Neuronal stem cell (in vitro differentiated cells): ENCODE data around the gene SV2C.

Experiments
- DNase-seq: peaks from one replicate; pipeline ENCODE4 v3.0.0-alpha.2; 2013; ENCODE audit warnings: low spot score
- H2AFZ ChIP-seq: one replicate; pipeline ENCODE4 v1.6.1; 2013; ENCODE audit warnings: mild to moderate bottlenecking, low read length, inconsistent platforms
- H2AK5ac ChIP-seq: 2 replicates; pipeline ENCODE4 v1.6.1; 2013; ENCODE audit warnings: low read depth, mild to moderate bottlenecking, inconsistent platforms, low read length, moderate library complexity, mixed read lengths
- H2BK120ac ChIP-seq: 2 replicates; pipeline ENCODE4 v1.6.1; 2013; ENCODE audit warnings: low read depth, mild to moderate bottlenecking, inconsistent platforms, low read length, moderate library complexity, mixed read lengths
- H2BK12ac ChIP-seq: one replicate; pipeline ENCODE4 v1.6.1; 2013; ENCODE audit warnings: low read length, inconsistent platforms
- H2BK15ac ChIP-seq: 2 replicates; pipeline ENCODE4 v1.6.1; 2013; ENCODE audit warnings: mild to moderate bottlenecking, low read length, inconsistent platforms, mixed read lengths
- H2BK5ac ChIP-seq: one replicate; pipeline ENCODE4 v1.6.1; 2013; ENCODE audit warnings: inconsistent platforms, mild to moderate bottlenecking, low read length, moderate library complexity
- H3K14ac ChIP-seq: one replicate; pipeline ENCODE4 v1.6.1; 2013; ENCODE audit warnings: low read length, inconsistent platforms
- H3K18ac ChIP-seq: 2 replicates; pipeline ENCODE4 v1.6.1; 2013; ENCODE audit warnings: low read length, inconsistent platforms
- H3K23ac ChIP-seq: 2 replicates; pipeline ENCODE4 v1.6.1; 2013; ENCODE audit warnings: low read depth, mild to moderate bottlenecking, mixed read lengths, low read length, inconsistent platforms; ENCODE audit not compliant: poor library complexity
- H3K27ac ChIP-seq: replicated peaks from 3 replicates; pipeline ENCODE4 v1.5.1; 2013; ENCODE audit warnings: low read length, inconsistent platforms
- H3K27me3 ChIP-seq, 3 experiments: 2 replicates each; pipeline ENCODE4 v1.6.1; 2013; ENCODE audit warnings: low read length in 3 of 3, mild to moderate bottlenecking in 2 of 3, inconsistent platforms in 1 of 3, low read depth in 1 of 3, mixed read lengths in 1 of 3, moderate library complexity in 1 of 3; ENCODE audit not compliant: control insufficient read depth in 3 of 3, insufficient read depth in 3 of 3
- H3K36me3 ChIP-seq, 2 donors: replicated peaks in 1 of 2; 2 replicates each; pipeline ENCODE4 v1.6.1; 2013; ENCODE audit warnings: low read length in 2 of 2; ENCODE audit not compliant: control insufficient read depth in 2 of 2, insufficient read depth in 2 of 2
- H3K4ac ChIP-seq: 2 replicates; pipeline ENCODE4 v1.6.1; 2013; ENCODE audit warnings: inconsistent platforms, mild to moderate bottlenecking, low read length, moderate library complexity
- H3K4me1 ChIP-seq, 2 donors: 1 replicate in 1 of 2; 2 replicates in 1 of 2; pipeline ENCODE4 v1.6.1; 2013; ENCODE audit warnings: low read length in 2 of 2, low read depth in 1 of 2; ENCODE audit not compliant: control insufficient read depth in 2 of 2, insufficient read depth in 1 of 2
- H3K4me2 ChIP-seq: one replicate; pipeline ENCODE4 v1.6.1; 2013; ENCODE audit warnings: mild to moderate bottlenecking, low read length, inconsistent platforms; ENCODE audit not compliant: insufficient read depth, poor library complexity, severe bottlenecking
- H3K4me3 ChIP-seq, 2 donors: 2 replicates each; pipeline ENCODE4 v1.5.1; 2013; ENCODE audit warnings: low read length in 2 of 2, mild to moderate bottlenecking in 2 of 2, inconsistent platforms in 1 of 2, moderate library complexity in 1 of 2
- H3K79me1 ChIP-seq: one replicate; pipeline ENCODE4 v1.6.1; 2013; ENCODE audit warnings: low read depth, mild to moderate bottlenecking, inconsistent platforms, low read length, moderate library complexity
- H3K9ac ChIP-seq: one replicate; pipeline ENCODE4 v1.6.1; 2013; ENCODE audit warnings: mild to moderate bottlenecking, low read depth, low read length, inconsistent platforms; ENCODE audit not compliant: poor library complexity
- H3K9me3 ChIP-seq, 2 donors: replicated peaks in 1 of 2; 2 replicates each; pipeline versions ENCODE3 to v1.6.1; 2013; ENCODE audit warnings: low read length in 2 of 2, mild to moderate bottlenecking in 2 of 2, inconsistent platforms in 1 of 2, low read depth in 1 of 2, mixed read lengths in 1 of 2, moderate library complexity in 1 of 2; ENCODE audit not compliant: control insufficient read depth in 2 of 2, insufficient read depth in 1 of 2
- H4K8ac ChIP-seq: one replicate; pipeline ENCODE4 v1.6.1; 2013; ENCODE audit warnings: low read depth, mild to moderate bottlenecking, inconsistent platforms, low read length, moderate library complexity
- H4K91ac ChIP-seq: one replicate; pipeline ENCODE4 v1.6.1; 2013; ENCODE audit warnings: low read length, low read depth, mild to moderate bottlenecking, inconsistent platforms; ENCODE audit not compliant: poor library complexity
- WGBS, 2 donors: extraction: QIAGEN DNeasy Blood & Tissue Kit; methylation state at CpG; one replicate each; pipeline ENCODE4 v1.1.7; 2013; ENCODE audit warnings: missing lambda C conversion rate in 2 of 2, mixed read lengths in 1 of 2; ENCODE audit not compliant: insufficient read length in 2 of 2, insufficient replicate concordance in 1 of 2; ENCODE audit errors: extremely low coverage in 2 of 2; 5-methylcytosine and 5-hydroxymethylcytosine counted together

The SV2C gene

DNA sequence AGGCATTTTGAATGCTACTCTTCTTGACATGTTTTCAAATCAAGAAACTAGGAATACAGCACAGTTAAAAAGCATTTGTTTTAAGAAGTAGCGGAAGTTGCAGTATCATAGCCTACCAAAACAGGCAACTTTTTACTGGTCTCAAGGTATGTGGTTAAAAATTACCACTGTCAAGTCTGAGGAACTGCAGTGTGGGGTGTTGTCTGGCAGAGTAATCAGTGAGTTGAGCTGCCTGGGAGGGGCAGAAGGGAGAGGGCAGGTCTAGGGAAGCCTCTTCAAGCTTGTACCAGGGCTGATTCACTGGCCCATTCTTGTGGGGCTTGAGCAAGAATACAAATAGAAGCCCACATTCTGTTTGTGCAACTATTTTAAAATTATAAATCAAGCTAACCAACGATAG is 42.4 kb upstream of the SV2C start:
- Histone ChIP-seq H2AK5ac (no peak overlapping the region), H3K9ac (no peak overlapping the region), H2BK15ac (no peak overlapping the region), H3K27ac (no peak overlapping the region), H2AFZ (no peak overlapping the region), H3K79me1 (no peaks in the 10 kb centered on the region), H3K27me3 (no peaks in the 10 kb centered on the region), H2BK120ac (no peak overlapping the region), H2BK5ac (no peak overlapping the region), H3K36me3 (no peaks in the 10 kb centered on the region), H3K18ac (no peak overlapping the region), H4K8ac (no peak overlapping the region), H3K4me1 (no peaks in the 10 kb centered on the region), H3K23ac (no peak overlapping the region), H3K4me2 (no peak overlapping the region), H4K91ac (no peak overlapping the region), H3K4me3 (no peak overlapping the region), H3K14ac (no peak overlapping the region), H3K4ac (no peak overlapping the region), H3K9me3 (no peaks in the 10 kb centered on the region), H2BK12ac (no peak overlapping the region)
- no peak for DNase-seq
- no CpG with 5 or more reads among the region's 2 CpGs for WGBS, 2 donors

DNA sequence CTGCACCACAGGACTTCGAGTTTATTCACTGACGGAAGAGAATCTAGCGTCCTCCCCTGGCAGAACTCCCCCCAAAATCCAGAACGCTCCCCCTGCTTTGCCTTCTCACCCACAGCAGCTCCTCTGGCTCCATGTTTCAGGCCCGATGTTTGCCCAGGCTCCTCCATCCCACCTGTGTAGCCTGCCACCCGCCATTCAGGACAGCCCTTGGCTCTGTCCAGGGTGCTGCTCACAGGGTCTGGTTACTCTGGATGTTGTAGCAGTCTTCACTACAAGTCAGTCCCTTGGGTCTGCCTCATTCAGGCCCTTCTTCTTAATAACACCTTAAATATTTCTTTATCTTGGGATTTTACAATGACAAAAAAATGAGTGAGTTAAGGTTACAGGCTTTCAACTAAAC is 41.3 kb upstream of the SV2C start:
- peak; percentile 23 for DNase-seq
- no peak overlapping the region for H3K4me3 ChIP-seq
- H3K79me1 ChIP-seq: no peaks in the 10 kb centered on the region

DNA sequence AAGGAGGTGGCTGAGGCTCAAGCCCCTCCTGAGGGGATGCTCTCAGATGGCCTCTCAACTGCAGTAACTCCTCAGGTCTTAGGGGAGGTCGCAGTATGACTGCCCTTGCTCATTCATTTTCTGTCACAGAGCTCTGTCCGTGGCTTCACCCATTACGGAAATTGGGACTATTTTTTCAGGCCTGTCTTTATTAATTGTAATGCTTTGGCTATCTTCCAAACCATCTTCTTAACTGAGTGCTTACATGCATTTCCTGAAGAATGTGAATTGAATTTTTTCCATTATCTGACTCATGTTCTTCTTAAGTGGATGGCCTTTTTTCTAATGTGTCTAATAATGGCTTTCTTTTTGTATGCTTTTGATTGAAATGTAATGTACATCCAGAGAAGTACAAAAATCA is 36.4 kb upstream of the SV2C start:
- Histone ChIP-seq H2BK120ac (no peak overlapping the region), H2AK5ac (no peak overlapping the region), H2AFZ (no peak overlapping the region), H3K4me1 (no peaks in the 10 kb centered on the region), H3K27me3 (no peaks in the 10 kb centered on the region), H3K4me3 (no peak overlapping the region), H2BK5ac (no peak overlapping the region), H2BK12ac (no peak overlapping the region), H3K4me2 (no peak overlapping the region), H3K18ac (no peak overlapping the region), H3K23ac (no peak overlapping the region), H3K4ac (no peak overlapping the region), H2BK15ac (no peak overlapping the region), H4K8ac (no peak overlapping the region), H3K14ac (no peak overlapping the region), H3K9ac (no peak overlapping the region), H3K27ac (no peak overlapping the region), H3K9me3 (no peaks in the 10 kb centered on the region), H4K91ac (no peak overlapping the region), H3K79me1 (no peaks in the 10 kb centered on the region), H3K36me3 (no peaks in the 10 kb centered on the region)
- no peak for DNase-seq
- WGBS, 2 donors: no CpG with 5 or more reads among the region's 3 CpGs

More for the DNA sequence above, 41.3 kb upstream of the SV2C start:
- H2BK12ac ChIP-seq: no peak overlapping the region
- H3K4me1 ChIP-seq: no peaks in the 10 kb centered on the region
- H3K14ac ChIP-seq: no peak overlapping the region
- H3K18ac ChIP-seq: no peak overlapping the region
- no peak overlapping the region for H2BK15ac ChIP-seq
- no peak overlapping the region for H3K23ac ChIP-seq
- no peak overlapping the region for H3K27ac ChIP-seq
- H2AK5ac ChIP-seq: no peak overlapping the region
- H2BK120ac ChIP-seq: no peak overlapping the region
- no peaks in the 10 kb centered on the region for H3K36me3 ChIP-seq
- H4K91ac ChIP-seq: no peak overlapping the region
- no peak overlapping the region for H3K4ac ChIP-seq
- H4K8ac ChIP-seq: no peak overlapping the region
- no peak overlapping the region for H3K9ac ChIP-seq
- no peak overlapping the region for H3K4me2 ChIP-seq
- no CpG with 5 or more reads among the region's 6 CpGs for WGBS, 2 donors
- no peaks in the 10 kb centered on the region for H3K27me3 ChIP-seq
- no peak overlapping the region for H2AFZ ChIP-seq
- H2BK5ac ChIP-seq: no peak overlapping the region
- H3K9me3 ChIP-seq: no peaks in the 10 kb centered on the region

DNA sequence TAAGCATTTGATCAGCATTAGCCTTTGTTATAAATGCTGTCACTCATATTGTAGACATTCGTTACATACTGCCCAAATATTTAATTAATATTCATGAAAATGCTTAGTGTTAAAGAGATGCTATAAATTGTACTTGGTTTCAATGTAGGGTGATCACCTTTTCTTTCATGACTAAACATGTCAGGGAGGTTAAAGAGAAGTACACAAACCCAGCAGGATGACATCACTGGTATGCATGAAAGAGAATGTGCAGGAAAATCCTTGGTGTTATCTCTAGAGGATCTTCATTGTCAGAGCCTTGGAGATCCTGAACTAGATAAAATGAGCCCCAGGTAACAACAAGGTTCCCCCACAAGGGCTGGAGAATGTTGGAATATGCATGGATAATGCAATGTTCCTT is 33.0 kb upstream of the SV2C start:
- no CpG with 5 or more reads among the region's 1 CpG for WGBS, 2 donors
- no peak overlapping the region for H2BK120ac ChIP-seq
- H3K79me1 ChIP-seq: no peaks in the 10 kb centered on the region
- H3K4ac ChIP-seq: no peak overlapping the region
- H2BK15ac ChIP-seq: no peak overlapping the region
- no peak for DNase-seq
- H3K27ac ChIP-seq: no peak overlapping the region
- no peak overlapping the region for H3K23ac ChIP-seq
- H2BK5ac ChIP-seq: no peak overlapping the region
- no peak overlapping the region for H2BK12ac ChIP-seq
- no peak overlapping the region for H2AFZ ChIP-seq
- no peak overlapping the region for H4K91ac ChIP-seq
- no peak overlapping the region for H3K9ac ChIP-seq
- H3K14ac ChIP-seq: no peak overlapping the region
- H3K4me2 ChIP-seq: no peak overlapping the region
- no peak overlapping the region for H3K18ac ChIP-seq
- no peaks in the 10 kb centered on the region for H3K27me3 ChIP-seq
- H3K36me3 ChIP-seq: no peaks in the 10 kb centered on the region
- no peak overlapping the region for H2AK5ac ChIP-seq
- H4K8ac ChIP-seq: no peak overlapping the region
- H3K4me1 ChIP-seq: no peaks in the 10 kb centered on the region
- H3K9me3 ChIP-seq: no peaks in the 10 kb centered on the region
- no peak overlapping the region for H3K4me3 ChIP-seq
